Upper lobe of left lung (tissue), 6 donors: ENCODE measurements around the gene MRPL43. TPM values are rescaled to one million over a fixed set of nuclear protein-coding genes. Genes with fewer than 3 reads are reported as not detected.
"Not testable (repeated sequence)": the region's sequence is repeated elsewhere in the genome, so short reads cannot be mapped to it uniquely, and the experiment has no call there.

Experiments
- ATAC-seq, 2 donors: fragments of 200-7000 bp; cut with Tn5 transposase; one replicate each; pipeline ENCODE4 v1.9.1; 2022; ENCODE audit warnings: mild to moderate bottlenecking in 2 of 2, moderate library complexity in 2 of 2; ENCODE audit not compliant: low FRiP score in 2 of 2
- DNase-seq, 2 donors: peaks; one replicate each; pipeline ENCODE4 v3.0.0-alpha.2; 2019 to 2020
- H3K27ac ChIP-seq, 4 donors: fragments of 200-600 bp; sonication (generic); one replicate each; pipeline ENCODE4 v1.5.1; 2016 to 2019
- H3K27me3 ChIP-seq, 4 donors: fragments of 200-600 bp; sonication (generic); one replicate each; pipeline ENCODE4 v1.5.1; 2017 to 2019
- H3K36me3 ChIP-seq, 4 donors: fragments of 200-600 bp; sonication (generic); one replicate each; pipeline ENCODE4 v1.5.1; 2016 to 2019
- H3K4me1 ChIP-seq, 4 donors: fragments of 200-600 bp; sonication (generic); one replicate each; pipeline ENCODE4 v1.5.1; 2018 to 2019
- H3K4me3 ChIP-seq, 4 donors: fragments of 200-600 bp; sonication (generic); one replicate each; pipeline ENCODE4 v1.5.1; 2017 to 2019; ENCODE audit warnings: mild to moderate bottlenecking in 2 of 4, moderate library complexity in 1 of 4
- H3K9me3 ChIP-seq, 4 donors: fragments of 200-600 bp; sonication (generic); one replicate each; pipeline ENCODE4 v1.5.1; 2018 to 2019
- CTCF ChIP-seq, 6 experiments: fragments of 450-650 bp in 4 of 6; fragments of 200-600 bp in 2 of 6; sonication (generic) in 2 of 6; IDR thresholded peaks; one replicate each; pipeline ENCODE4 v1.5.1; 2016 to 2019; ENCODE audit warnings: antibody characterized with exemption in 6 of 6
- EP300 ChIP-seq, 4 donors: sonication (generic); formaldehyde crosslinking; IDR thresholded peaks; one replicate each; pipeline ENCODE4 v1.5.1; 2017; ENCODE audit warnings: antibody characterized with exemption in 4 of 4, control low read depth in 2 of 4
- POLR2A ChIP-seq, 4 donors: fragments of 450-650 bp; IDR thresholded peaks; one replicate each; pipeline ENCODE4 v1.5.1; 2016 to 2017; ENCODE audit warnings: antibody characterized with exemption in 4 of 4, mild to moderate bottlenecking in 2 of 4
- POLR2AphosphoS5 ChIP-seq, 2 donors: sonication (generic); formaldehyde crosslinking; IDR thresholded peaks; one replicate each; pipeline ENCODE4 v1.5.1; 2017; ENCODE audit warnings: antibody characterized with exemption in 2 of 2
- WGBS, 2 donors: methylation state at CpG; one replicate each; pipeline ENCODE4 v1.1.5; 2017 to 2018; 5-methylcytosine and 5-hydroxymethylcytosine counted together
- total RNA-seq, 6 donors: library from RNA; depleted of rRNA in 4 of 6; stranded (reverse); fragments of >200 nt in 4 of 6; gene quantifications; one replicate each; pipeline versions ENCODE4 v1.1.0 to v1.2.1, GENCODE V29; 2016 to 2021
- donor health status: DM: no; HTN: no; CAD: no; lungs with moderate emphysema.
- donor health status: DM: no; HTN: yes; CAD: no; lungs with severe emphysema.

Gene MRPL43
- total RNA-seq, 6 donors from 2014 or later: 40.2 to 72.1 (median 63.5) TPM

- Histone ChIP-seq H3K27me3 (no peaks in the 10 kb centered on the region), H3K4me1 (no peaks in the 10 kb centered on the region), H3K36me3 (peaks cover 0 to 46% (median 22%) of the 10 kb centered on the region in 4 donors), H3K4me3 (no peak overlapping the region), H3K9me3 (no peaks in the 10 kb centered on the region), H3K27ac (no peak overlapping the region)
- DNase-seq (no peak), ATAC-seq (no peak)
- 87% methylated on average over 6 of the region's 6 CpGs for WGBS, 2 donors
- TF ChIP-seq EP300 (IDR thresholded peaks at IDR 0.05) (no peak), POLR2AphosphoS5 (IDR thresholded peaks at IDR 0.05) (no peak), CTCF (IDR thresholded peaks at IDR 0.05) (no peak), POLR2A (IDR thresholded peaks at IDR 0.05) (no peak)
Measured at GRCh38 chr10:100977436-100977835, 9.9 kb downstream of the MRPL43 start.

GRCh38 chr10:100976906-100977305 lies 10.4 kb downstream of the MRPL43 start:
- TF ChIP-seq CTCF (IDR thresholded peaks at IDR 0.05): no peak
- no peak for TF ChIP-seq EP300 (IDR thresholded peaks at IDR 0.05)
- TF ChIP-seq POLR2A (IDR thresholded peaks at IDR 0.05): no peak
- TF ChIP-seq POLR2AphosphoS5 (IDR thresholded peaks at IDR 0.05): no peak
- 80 to 85% methylated on average over 3 of the region's 3 CpGs for WGBS, 2 donors
- H3K9me3 ChIP-seq: no peaks in the 10 kb centered on the region
- H3K4me3 ChIP-seq: no peak overlapping the region
- DNase-seq (no peak), ATAC-seq (no peak)
- no peaks in the 10 kb centered on the region for H3K27me3 ChIP-seq
- H3K4me1 ChIP-seq: no peaks in the 10 kb centered on the region
- H3K27ac ChIP-seq: no peak overlapping the region
- H3K36me3 ChIP-seq: peaks cover 0 to 42% (median 19%) of the 10 kb centered on the region in 4 donors

- not testable (repeated sequence) for H3K9me3 ChIP-seq, ATAC-seq, H3K27me3 ChIP-seq, DNase-seq, H3K4me3 ChIP-seq, H3K27ac ChIP-seq, H3K4me1 ChIP-seq
- peaks cover 0 to 28% (median 12%) of the 10 kb centered on the region in 4 donors for H3K36me3 ChIP-seq
- 87 to 90% methylated on average over 8 of the region's 8 CpGs for WGBS, 2 donors
Measured at GRCh38 chr10:100975397-100975796, 11.9 kb downstream of the MRPL43 start.

GRCh38 chr10:100972904-100973535 lies 14.3 kb downstream of the MRPL43 start:
- no peak for DNase-seq
- no peak for ATAC-seq
- no peaks in the 10 kb centered on the region for H3K9me3 ChIP-seq
- H3K4me1 ChIP-seq: peaks cover 4 to 24% (median 16%) of the 10 kb centered on the region in 4 donors
- peaks cover 0 to 7% (median 0%) of the 10 kb centered on the region in 4 donors for H3K36me3 ChIP-seq
- no peak overlapping the region for H3K4me3 ChIP-seq
- H3K27me3 ChIP-seq: no peaks in the 10 kb centered on the region
- TF ChIP-seq CTCF (IDR thresholded peaks at IDR 0.05) (no peak), POLR2AphosphoS5 (IDR thresholded peaks at IDR 0.05) (no peak), POLR2A (IDR thresholded peaks at IDR 0.05) (no peak), EP300 (IDR thresholded peaks at IDR 0.05) (no peak)
- WGBS, 2 donors: 85 to 88% methylated on average over 5 of the region's 6 CpGs
- no peak overlapping the region for H3K27ac ChIP-seq

GRCh38 chr10:100972115-100972903 lies 15.0 kb downstream of the MRPL43 start:
- ATAC-seq (no peak), DNase-seq (no peak)
- 78 to 82% methylated on average over 13 of the region's 13 CpGs for WGBS, 2 donors
- H3K27ac ChIP-seq: no peak overlapping the region
- TF ChIP-seq EP300 (IDR thresholded peaks at IDR 0.05): no peak
- TF ChIP-seq POLR2AphosphoS5 (IDR thresholded peaks at IDR 0.05): no peak
- TF ChIP-seq CTCF (IDR thresholded peaks at IDR 0.05): no peak
- no peak for TF ChIP-seq POLR2A (IDR thresholded peaks at IDR 0.05)
- peaks cover 0 to under 1% (median 0%) of the 10 kb centered on the region in 4 donors for H3K36me3 ChIP-seq
- H3K9me3 ChIP-seq: no peaks in the 10 kb centered on the region
- peaks cover 4 to 24% (median 16%) of the 10 kb centered on the region in 4 donors for H3K4me1 ChIP-seq
- no peaks in the 10 kb centered on the region for H3K27me3 ChIP-seq
- no peak overlapping the region for H3K4me3 ChIP-seq
